H1 (cell line): ENCODE measurements around the gene UCMA. TPM values are rescaled to one million over a fixed set of nuclear protein-coding genes. Genes with fewer than 3 reads are reported as not detected.

ENCODE experiments used
- BACH1 ChIP-seq: IDR thresholded peaks from 2 replicates; pipeline ENCODE4 v1.6.1; 2012; ENCODE audit warnings: low read length, improper control_type of control experiment
- CBX8 ChIP-seq: fragments of 300-800, 300-1000 bp; sonication (generic); IDR thresholded peaks from 2 replicates; pipeline ENCODE4 v1.7.1; 2016; ENCODE audit warnings: low read depth, low read length, borderline replicate concordance
- CTBP2 ChIP-seq: IDR thresholded peaks from 2 replicates; pipeline ENCODE4 v1.7.0; 2011; ENCODE audit warnings: borderline replicate concordance, mild to moderate bottlenecking, moderate library complexity, mixed read lengths, low read length; ENCODE audit not compliant: insufficient read depth, insufficient read length
- KDM5A ChIP-seq: fragments of 200-600 bp; IDR thresholded peaks from 2 replicates; pipeline ENCODE4 v1.7.1; 2012; ENCODE audit warnings: mild to moderate bottlenecking, low read length, inconsistent platforms, mixed read lengths
- MAFK ChIP-seq: IDR thresholded peaks from 2 replicates; pipeline ENCODE4 v1.6.1; 2012; ENCODE audit warnings: low read depth, mild to moderate bottlenecking, improper control_type of control experiment, low read length
- SRF ChIP-seq: IDR thresholded peaks from 2 replicates; pipeline ENCODE4 v1.6.1; 2011; ENCODE audit warnings: mild to moderate bottlenecking, low read depth, low read length, moderate library complexity
- polyA plus RNA-seq, 7 experiments: library from polyadenylated mRNA; depleted of rRNA in 3 of 7; stranded (reverse) in 5 of 7; unstranded in 2 of 7; fragments of >200 nt in 5 of 7; fragments of 200-250 nt in 2 of 7; gene quantifications; 1 replicate in 5 of 7; 2 replicates in 1 of 7; 4 replicates in 1 of 7; pipeline versions ENCODE4 v1.2.1 to v1.2.3, GENCODE V29; 2011 to 2013; ENCODE audit warnings: missing spikeins in 2 of 7, mixed read lengths in 2 of 7
- total RNA-seq: library from RNA; stranded (reverse); fragmentation: NEBNext Ultra II Directional; extraction: Animal tissue kit (Norgen Biotek cat#: 25700); gene quantifications from 2 replicates; pipeline ENCODE4 v1.2.1, GENCODE V29; 2021
- TF ChIP-seq, protein P1 (sequence below): fragments of 300-600 bp; sonication (generic); IDR thresholded peaks from 2 replicates; pipeline ENCODE4 v1.7.1; 2012; ENCODE audit warnings: low read length, moderate library complexity, mild to moderate bottlenecking, inconsistent platforms; ENCODE audit not compliant: insufficient replicate concordance
- TF ChIP-seq, protein P2 (sequence below): IDR thresholded peaks from 2 replicates; pipeline ENCODE4 v1.6.1; 2012; ENCODE audit warnings: low read length, inconsistent platforms

The UCMA gene
- total and polyA plus RNA-seq, 2 of the 8 experiments (the other 6 are each of a cell fraction or from before 2014, with no cell fraction given): 1.2 to 4.6 TPM

DNA sequence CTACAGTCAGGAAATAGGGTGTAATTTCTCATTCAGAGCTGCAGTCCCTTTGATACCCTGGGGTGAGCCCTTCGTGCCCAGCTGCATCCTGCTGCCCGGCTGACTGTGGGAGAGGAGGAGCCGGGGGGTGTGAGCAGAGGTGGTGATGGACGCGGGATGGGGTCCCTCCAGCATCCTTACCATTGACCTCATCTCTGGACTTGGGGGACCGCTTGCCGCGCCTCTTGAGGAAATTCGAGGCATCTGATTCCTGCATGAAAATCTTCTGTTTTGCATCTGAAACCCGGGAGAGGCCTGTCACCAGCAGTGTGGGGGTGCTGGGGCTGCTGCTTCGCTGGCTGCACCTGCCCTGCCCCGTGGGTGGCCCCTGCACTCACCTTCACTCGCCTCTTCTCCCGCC is 816 bp downstream of the UCMA start (continued):
- TF ChIP-seq, protein P1, sequence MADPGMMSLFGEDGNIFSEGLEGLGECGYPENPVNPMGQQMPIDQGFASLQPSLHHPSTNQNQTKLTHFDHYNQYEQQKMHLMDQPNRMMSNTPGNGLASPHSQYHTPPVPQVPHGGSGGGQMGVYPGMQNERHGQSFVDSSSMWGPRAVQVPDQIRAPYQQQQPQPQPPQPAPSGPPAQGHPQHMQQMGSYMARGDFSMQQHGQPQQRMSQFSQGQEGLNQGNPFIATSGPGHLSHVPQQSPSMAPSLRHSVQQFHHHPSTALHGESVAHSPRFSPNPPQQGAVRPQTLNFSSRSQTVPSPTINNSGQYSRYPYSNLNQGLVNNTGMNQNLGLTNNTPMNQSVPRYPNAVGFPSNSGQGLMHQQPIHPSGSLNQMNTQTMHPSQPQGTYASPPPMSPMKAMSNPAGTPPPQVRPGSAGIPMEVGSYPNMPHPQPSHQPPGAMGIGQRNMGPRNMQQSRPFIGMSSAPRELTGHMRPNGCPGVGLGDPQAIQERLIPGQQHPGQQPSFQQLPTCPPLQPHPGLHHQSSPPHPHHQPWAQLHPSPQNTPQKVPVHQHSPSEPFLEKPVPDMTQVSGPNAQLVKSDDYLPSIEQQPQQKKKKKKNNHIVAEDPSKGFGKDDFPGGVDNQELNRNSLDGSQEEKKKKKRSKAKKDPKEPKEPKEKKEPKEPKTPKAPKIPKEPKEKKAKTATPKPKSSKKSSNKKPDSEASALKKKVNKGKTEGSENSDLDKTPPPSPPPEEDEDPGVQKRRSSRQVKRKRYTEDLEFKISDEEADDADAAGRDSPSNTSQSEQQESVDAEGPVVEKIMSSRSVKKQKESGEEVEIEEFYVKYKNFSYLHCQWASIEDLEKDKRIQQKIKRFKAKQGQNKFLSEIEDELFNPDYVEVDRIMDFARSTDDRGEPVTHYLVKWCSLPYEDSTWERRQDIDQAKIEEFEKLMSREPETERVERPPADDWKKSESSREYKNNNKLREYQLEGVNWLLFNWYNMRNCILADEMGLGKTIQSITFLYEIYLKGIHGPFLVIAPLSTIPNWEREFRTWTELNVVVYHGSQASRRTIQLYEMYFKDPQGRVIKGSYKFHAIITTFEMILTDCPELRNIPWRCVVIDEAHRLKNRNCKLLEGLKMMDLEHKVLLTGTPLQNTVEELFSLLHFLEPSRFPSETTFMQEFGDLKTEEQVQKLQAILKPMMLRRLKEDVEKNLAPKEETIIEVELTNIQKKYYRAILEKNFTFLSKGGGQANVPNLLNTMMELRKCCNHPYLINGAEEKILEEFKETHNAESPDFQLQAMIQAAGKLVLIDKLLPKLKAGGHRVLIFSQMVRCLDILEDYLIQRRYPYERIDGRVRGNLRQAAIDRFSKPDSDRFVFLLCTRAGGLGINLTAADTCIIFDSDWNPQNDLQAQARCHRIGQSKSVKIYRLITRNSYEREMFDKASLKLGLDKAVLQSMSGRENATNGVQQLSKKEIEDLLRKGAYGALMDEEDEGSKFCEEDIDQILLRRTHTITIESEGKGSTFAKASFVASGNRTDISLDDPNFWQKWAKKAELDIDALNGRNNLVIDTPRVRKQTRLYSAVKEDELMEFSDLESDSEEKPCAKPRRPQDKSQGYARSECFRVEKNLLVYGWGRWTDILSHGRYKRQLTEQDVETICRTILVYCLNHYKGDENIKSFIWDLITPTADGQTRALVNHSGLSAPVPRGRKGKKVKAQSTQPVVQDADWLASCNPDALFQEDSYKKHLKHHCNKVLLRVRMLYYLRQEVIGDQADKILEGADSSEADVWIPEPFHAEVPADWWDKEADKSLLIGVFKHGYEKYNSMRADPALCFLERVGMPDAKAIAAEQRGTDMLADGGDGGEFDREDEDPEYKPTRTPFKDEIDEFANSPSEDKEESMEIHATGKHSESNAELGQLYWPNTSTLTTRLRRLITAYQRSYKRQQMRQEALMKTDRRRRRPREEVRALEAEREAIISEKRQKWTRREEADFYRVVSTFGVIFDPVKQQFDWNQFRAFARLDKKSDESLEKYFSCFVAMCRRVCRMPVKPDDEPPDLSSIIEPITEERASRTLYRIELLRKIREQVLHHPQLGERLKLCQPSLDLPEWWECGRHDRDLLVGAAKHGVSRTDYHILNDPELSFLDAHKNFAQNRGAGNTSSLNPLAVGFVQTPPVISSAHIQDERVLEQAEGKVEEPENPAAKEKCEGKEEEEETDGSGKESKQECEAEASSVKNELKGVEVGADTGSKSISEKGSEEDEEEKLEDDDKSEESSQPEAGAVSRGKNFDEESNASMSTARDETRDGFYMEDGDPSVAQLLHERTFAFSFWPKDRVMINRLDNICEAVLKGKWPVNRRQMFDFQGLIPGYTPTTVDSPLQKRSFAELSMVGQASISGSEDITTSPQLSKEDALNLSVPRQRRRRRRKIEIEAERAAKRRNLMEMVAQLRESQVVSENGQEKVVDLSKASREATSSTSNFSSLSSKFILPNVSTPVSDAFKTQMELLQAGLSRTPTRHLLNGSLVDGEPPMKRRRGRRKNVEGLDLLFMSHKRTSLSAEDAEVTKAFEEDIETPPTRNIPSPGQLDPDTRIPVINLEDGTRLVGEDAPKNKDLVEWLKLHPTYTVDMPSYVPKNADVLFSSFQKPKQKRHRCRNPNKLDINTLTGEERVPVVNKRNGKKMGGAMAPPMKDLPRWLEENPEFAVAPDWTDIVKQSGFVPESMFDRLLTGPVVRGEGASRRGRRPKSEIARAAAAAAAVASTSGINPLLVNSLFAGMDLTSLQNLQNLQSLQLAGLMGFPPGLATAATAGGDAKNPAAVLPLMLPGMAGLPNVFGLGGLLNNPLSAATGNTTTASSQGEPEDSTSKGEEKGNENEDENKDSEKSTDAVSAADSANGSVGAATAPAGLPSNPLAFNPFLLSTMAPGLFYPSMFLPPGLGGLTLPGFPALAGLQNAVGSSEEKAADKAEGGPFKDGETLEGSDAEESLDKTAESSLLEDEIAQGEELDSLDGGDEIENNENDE: no peak
- TF ChIP-seq, protein P2, sequence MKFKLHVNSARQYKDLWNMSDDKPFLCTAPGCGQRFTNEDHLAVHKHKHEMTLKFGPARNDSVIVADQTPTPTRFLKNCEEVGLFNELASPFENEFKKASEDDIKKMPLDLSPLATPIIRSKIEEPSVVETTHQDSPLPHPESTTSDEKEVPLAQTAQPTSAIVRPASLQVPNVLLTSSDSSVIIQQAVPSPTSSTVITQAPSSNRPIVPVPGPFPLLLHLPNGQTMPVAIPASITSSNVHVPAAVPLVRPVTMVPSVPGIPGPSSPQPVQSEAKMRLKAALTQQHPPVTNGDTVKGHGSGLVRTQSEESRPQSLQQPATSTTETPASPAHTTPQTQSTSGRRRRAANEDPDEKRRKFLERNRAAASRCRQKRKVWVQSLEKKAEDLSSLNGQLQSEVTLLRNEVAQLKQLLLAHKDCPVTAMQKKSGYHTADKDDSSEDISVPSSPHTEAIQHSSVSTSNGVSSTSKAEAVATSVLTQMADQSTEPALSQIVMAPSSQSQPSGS: no peak
- TF ChIP-seq MAFK: no peak
- TF ChIP-seq SRF: no peak
- TF ChIP-seq CTBP2: no peak
- no peak for TF ChIP-seq KDM5A
- no peak for TF ChIP-seq BACH1
- no peak for TF ChIP-seq CBX8
